ENCODE data around the gene ADD3. TPM values are rescaled to one million over a fixed set of nuclear protein-coding genes. Genes with fewer than 3 reads are reported as not detected.

ADD3 gene
- total and polyA plus RNA-seq, 2 of the 13 experiments (the other 11 are each of a cell fraction or from before 2014, with no cell fraction given): 44.7 to 57.5 TPM

DNA sequence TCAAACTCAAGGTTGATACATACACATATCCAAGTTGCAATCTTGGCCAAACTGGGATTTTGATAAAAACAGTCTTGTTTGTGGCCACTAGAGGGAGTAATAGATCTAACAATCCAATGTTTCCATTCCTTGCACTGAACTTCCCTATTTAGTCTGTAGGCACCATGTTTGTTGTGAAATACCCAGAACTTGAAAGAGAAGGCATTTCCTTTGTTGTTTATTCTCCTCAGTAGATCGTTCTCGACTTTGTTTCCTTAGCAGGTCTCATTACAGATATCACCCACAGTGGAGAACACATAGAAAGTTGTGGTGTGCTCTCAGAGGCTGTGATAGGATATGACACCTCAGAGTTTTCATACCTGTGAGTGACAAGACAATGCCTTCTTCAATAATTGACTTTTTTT is 129.4 kb downstream of the ADD3 start (continued):
- TF ChIP-seq, protein P1, sequence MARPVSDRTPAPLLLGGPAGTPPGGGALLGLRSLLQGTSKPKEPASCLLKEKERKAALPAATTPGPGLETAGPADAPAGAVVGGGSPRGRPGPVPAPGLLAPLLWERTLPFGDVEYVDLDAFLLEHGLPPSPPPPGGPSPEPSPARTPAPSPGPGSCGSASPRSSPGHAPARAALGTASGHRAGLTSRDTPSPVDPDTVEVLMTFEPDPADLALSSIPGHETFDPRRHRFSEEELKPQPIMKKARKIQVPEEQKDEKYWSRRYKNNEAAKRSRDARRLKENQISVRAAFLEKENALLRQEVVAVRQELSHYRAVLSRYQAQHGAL (CRISPR knock-in tag; IDR thresholded peaks at IDR 0.05; ENCODE audit: not compliant biosample characterization): no peak
- TF ChIP-seq GABPA (IDR thresholded peaks at IDR 0.05; ENCODE audit: low read depth, low read length): no peak
- TF ChIP-seq GABPA (CRISPR knock-in tag; IDR thresholded peaks at IDR 0.05; ENCODE audit: low read depth): no peak
- TF ChIP-seq, protein P2, sequence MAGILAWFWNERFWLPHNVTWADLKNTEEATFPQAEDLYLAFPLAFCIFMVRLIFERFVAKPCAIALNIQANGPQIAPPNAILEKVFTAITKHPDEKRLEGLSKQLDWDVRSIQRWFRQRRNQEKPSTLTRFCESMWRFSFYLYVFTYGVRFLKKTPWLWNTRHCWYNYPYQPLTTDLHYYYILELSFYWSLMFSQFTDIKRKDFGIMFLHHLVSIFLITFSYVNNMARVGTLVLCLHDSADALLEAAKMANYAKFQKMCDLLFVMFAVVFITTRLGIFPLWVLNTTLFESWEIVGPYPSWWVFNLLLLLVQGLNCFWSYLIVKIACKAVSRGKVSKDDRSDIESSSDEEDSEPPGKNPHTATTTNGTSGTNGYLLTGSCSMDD (CRISPR knock-in tag; IDR thresholded peaks at IDR 0.05): no peak
- no peak for TF ChIP-seq MAZ (IDR thresholded peaks at IDR 0.05; ENCODE audit: borderline replicate concordance, low read depth, low read length)
- TF ChIP-seq MAZ (CRISPR knock-in tag; IDR thresholded peaks at IDR 0.05; ENCODE audit: low read depth): no peak
- TF ChIP-seq SETDB1 (CRISPR knock-in tag; IDR thresholded peaks at IDR 0.05; ENCODE audit: borderline replicate concordance): no peak
- TF ChIP-seq, protein P3, sequence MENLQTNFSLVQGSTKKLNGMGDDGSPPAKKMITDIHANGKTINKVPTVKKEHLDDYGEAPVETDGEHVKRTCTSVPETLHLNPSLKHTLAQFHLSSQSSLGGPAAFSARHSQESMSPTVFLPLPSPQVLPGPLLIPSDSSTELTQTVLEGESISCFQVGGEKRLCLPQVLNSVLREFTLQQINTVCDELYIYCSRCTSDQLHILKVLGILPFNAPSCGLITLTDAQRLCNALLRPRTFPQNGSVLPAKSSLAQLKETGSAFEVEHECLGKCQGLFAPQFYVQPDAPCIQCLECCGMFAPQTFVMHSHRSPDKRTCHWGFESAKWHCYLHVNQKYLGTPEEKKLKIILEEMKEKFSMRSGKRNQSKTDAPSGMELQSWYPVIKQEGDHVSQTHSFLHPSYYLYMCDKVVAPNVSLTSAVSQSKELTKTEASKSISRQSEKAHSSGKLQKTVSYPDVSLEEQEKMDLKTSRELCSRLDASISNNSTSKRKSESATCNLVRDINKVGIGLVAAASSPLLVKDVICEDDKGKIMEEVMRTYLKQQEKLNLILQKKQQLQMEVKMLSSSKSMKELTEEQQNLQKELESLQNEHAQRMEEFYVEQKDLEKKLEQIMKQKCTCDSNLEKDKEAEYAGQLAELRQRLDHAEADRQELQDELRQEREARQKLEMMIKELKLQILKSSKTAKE (CRISPR knock-in tag; IDR thresholded peaks at IDR 0.05; ENCODE audit: borderline replicate concordance): no peak
- TF ChIP-seq U2AF1 (optimal IDR thresholded peaks at IDR 0.05; ENCODE audit: low read depth, low read length): no peak
- TF ChIP-seq, protein P4, sequence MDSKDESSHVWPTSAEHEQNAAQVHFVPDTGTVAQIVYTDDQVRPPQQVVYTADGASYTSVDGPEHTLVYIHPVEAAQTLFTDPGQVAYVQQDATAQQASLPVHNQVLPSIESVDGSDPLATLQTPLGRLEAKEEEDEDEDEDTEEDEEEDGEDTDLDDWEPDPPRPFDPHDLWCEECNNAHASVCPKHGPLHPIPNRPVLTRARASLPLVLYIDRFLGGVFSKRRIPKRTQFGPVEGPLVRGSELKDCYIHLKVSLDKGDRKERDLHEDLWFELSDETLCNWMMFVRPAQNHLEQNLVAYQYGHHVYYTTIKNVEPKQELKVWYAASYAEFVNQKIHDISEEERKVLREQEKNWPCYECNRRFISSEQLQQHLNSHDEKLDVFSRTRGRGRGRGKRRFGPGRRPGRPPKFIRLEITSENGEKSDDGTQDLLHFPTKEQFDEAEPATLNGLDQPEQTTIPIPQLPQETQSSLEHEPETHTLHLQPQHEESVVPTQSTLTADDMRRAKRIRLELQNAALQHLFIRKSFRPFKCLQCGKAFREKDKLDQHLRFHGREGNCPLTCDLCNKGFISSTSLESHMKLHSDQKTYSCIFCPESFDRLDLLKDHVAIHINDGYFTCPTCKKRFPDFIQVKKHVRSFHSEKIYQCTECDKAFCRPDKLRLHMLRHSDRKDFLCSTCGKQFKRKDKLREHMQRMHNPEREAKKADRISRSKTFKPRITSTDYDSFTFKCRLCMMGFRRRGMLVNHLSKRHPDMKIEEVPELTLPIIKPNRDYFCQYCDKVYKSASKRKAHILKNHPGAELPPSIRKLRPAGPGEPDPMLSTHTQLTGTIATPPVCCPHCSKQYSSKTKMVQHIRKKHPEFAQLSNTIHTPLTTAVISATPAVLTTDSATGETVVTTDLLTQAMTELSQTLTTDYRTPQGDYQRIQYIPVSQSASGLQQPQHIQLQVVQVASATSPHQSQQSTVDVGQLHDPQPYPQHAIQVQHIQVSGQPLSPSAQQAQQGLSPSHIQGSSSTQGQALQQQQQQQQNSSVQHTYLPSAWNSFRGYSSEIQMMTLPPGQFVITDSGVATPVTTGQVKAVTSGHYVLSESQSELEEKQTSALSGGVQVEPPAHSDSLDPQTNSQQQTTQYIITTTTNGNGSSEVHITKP (CRISPR knock-in tag; IDR thresholded peaks at IDR 0.05; ENCODE audit: low read depth): no peak
- no peak for TF ChIP-seq ZSCAN25 (CRISPR knock-in tag; IDR thresholded peaks at IDR 0.05)
- TF ChIP-seq, protein P5, sequence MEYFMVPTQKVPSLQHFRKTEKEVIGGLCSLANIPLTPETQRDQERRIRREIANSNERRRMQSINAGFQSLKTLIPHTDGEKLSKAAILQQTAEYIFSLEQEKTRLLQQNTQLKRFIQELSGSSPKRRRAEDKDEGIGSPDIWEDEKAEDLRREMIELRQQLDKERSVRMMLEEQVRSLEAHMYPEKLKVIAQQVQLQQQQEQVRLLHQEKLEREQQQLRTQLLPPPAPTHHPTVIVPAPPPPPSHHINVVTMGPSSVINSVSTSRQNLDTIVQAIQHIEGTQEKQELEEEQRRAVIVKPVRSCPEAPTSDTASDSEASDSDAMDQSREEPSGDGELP (IDR thresholded peaks at IDR 0.05; ENCODE audit: borderline replicate concordance, low read depth): no peak
- no peak for TF ChIP-seq ZNF546 (CRISPR knock-in tag; conservative IDR thresholded peaks at IDR 0.05)
- TF ChIP-seq MEIS1 (CRISPR knock-in tag; IDR thresholded peaks at IDR 0.05; ENCODE audit: borderline replicate concordance): no peak
- no peak for TF ChIP-seq ZNF839 (CRISPR knock-in tag; IDR thresholded peaks at IDR 0.05; ENCODE audit: borderline replicate concordance)
- no peak for TF ChIP-seq ATF7 (IDR thresholded peaks at IDR 0.05)
- TF ChIP-seq ATF7 (CRISPR knock-in tag; IDR thresholded peaks at IDR 0.05): no peak
- TF ChIP-seq PCBP1 (IDR thresholded peaks at IDR 0.05; ENCODE audit: borderline replicate concordance, low read depth, low read length): no peak
- TF ChIP-seq, protein P6, sequence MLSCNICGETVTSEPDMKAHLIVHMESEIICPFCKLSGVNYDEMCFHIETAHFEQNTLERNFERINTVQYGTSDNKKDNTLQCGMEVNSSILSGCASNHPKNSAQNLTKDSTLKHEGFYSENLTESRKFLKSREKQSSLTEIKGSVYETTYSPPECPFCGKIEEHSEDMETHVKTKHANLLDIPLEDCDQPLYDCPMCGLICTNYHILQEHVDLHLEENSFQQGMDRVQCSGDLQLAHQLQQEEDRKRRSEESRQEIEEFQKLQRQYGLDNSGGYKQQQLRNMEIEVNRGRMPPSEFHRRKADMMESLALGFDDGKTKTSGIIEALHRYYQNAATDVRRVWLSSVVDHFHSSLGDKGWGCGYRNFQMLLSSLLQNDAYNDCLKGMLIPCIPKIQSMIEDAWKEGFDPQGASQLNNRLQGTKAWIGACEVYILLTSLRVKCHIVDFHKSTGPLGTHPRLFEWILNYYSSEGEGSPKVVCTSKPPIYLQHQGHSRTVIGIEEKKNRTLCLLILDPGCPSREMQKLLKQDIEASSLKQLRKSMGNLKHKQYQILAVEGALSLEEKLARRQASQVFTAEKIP (CRISPR knock-in tag; IDR thresholded peaks at IDR 0.05; ENCODE audit: borderline replicate concordance): no peak

All from HepG2 (cell line).